Measurements from ENCODE around the gene CAMK1D.
"Not testable (repeated sequence)": the region's sequence is repeated elsewhere in the genome, so short reads cannot be mapped to it uniquely, and the experiment has no call there.

Gene CAMK1D

GRCh38 chr10:12470719-12471118, 121.4 kb downstream of the CAMK1D start:
- DNase-seq: no peak

- no peak for DNase-seq
These were observed 121.8 kb downstream of the CAMK1D start for GRCh38 chr10:12471135-12471534.

- no peak for DNase-seq
These were observed 124.1 kb downstream of the CAMK1D start for GRCh38 chr10:12473491-12473890.

- no peak for DNase-seq
These were observed 125.5 kb downstream of the CAMK1D start for GRCh38 chr10:12474727-12475412.

GRCh38 chr10:12476656-12477055, 127.3 kb downstream of the CAMK1D start:
- DNase-seq: no peak

- DNase-seq: no peak
These were observed 130.1 kb downstream of the CAMK1D start for GRCh38 chr10:12479437-12479844.

- DNase-seq: no peak
These were observed 130.6 kb downstream of the CAMK1D start for GRCh38 chr10:12479924-12480323.

- no peak for DNase-seq
These were observed 131.1 kb downstream of the CAMK1D start for GRCh38 chr10:12480440-12480839.

- DNase-seq: no peak
These were observed 132.6 kb downstream of the CAMK1D start for GRCh38 chr10:12481924-12482323.

GRCh38 chr10:12482587-12482986, 133.2 kb downstream of the CAMK1D start:
- DNase-seq: no peak

- no peak for DNase-seq
These were observed 134.9 kb downstream of the CAMK1D start for GRCh38 chr10:12484002-12484918.

GRCh38 chr10:12484941-12485805, 135.8 kb downstream of the CAMK1D start:
- peak; percentile 14 for DNase-seq

- no peak for DNase-seq
These were observed 138.0 kb downstream of the CAMK1D start for GRCh38 chr10:12487366-12487765.

- DNase-seq: no peak
These were observed 139.3 kb downstream of the CAMK1D start for GRCh38 chr10:12488626-12489025.

GRCh38 chr10:12489357-12489756, 140.0 kb downstream of the CAMK1D start:
- DNase-seq: no peak

GRCh38 chr10:12489806-12490205, 140.5 kb downstream of the CAMK1D start:
- no peak for DNase-seq

- DNase-seq: no peak
These were observed 141.6 kb downstream of the CAMK1D start for GRCh38 chr10:12490963-12491362.

GRCh38 chr10:12491491-12491890, 142.1 kb downstream of the CAMK1D start:
- DNase-seq: no peak

GRCh38 chr10:12492016-12492415, 142.7 kb downstream of the CAMK1D start:
- no peak for DNase-seq

- DNase-seq: not testable (repeated sequence)
These were observed 147.7 kb downstream of the CAMK1D start for GRCh38 chr10:12497046-12497445.

GRCh38 chr10:12499076-12499986, 150.0 kb downstream of the CAMK1D start:
- no peak for DNase-seq
